ENCODE results near the gene MCTP1. TPM values are rescaled to one million over a fixed set of nuclear protein-coding genes. Genes with fewer than 3 reads are reported as not detected.

Gene MCTP1
- total RNA-seq, 1 donor from 2014 or later, result not detected

DNA sequence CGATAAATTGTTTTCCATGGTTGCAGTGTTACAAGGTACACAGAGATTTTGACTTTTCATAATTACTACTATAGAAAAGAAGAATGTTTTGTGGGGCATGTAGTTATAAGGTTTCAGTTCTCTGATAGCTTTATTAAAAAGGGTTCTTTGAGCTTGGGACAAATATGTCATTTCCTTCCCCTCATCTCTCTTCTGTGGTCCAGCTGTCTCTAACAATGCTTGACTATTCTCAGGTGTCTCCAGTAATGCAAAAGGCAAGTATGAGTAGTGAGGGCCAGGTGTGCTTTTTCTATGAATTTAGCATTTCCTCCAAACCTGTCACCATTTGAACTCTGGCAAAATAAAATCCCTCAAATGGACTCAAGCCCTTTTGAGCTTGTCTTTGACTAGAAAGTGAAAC lies 582.2 kb downstream of the MCTP1 start:
- DNase-seq (ENCODE audit: low spot score), result no peak
- intact Hi-C loops (cut with micrococcal nuclease), result loop anchor here (2.0 kb wide), 1 partner anchor 592 kb away; a partner anchor contains a TSS
- Mint-ChIP-seq H3K9me3 (no peaks in the 10 kb centered on the region), H3K27me3 (ENCODE audit: insufficient read depth) (no peaks in the 10 kb centered on the region), H3K4me3 (no peak overlapping the region), H3K27ac (no peak overlapping the region), H3K4me1 (ENCODE audit: low read depth) (peaks cover 15% of the 10 kb centered on the region), H3K36me3 (ENCODE audit: low read depth) (peaks cover 8% of the 10 kb centered on the region)

DNA sequence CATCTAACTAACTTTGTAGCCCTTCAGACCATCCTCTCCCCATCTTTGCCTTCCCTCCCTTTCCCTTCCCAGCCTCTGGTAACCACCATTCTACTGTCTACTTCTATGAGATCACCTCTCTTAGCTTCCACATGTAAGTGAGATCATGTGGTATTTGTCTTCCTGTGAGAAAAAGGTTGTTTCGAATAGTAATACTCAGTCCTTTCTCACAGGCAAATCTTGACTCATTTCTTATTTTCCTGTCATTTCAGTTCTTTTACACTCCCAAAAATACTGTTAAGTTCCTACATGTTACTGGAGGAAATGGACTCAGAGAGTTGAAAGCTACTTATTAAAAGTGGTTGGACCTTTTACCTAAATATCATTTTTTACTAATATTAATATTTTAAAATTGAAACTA lies 584.3 kb downstream of the MCTP1 start:
- intact Hi-C loops (cut with micrococcal nuclease), result loop anchor here (1.0 to 2.0 kb wide), 3 partner anchors 36 to 150 kb away; no protein-coding TSS in a partner anchor
- H3K4me3 Mint-ChIP-seq, result no peak overlapping the region
- H3K36me3 Mint-ChIP-seq (ENCODE audit: low read depth), result peaks cover 8% of the 10 kb centered on the region
- H3K27me3 Mint-ChIP-seq (ENCODE audit: insufficient read depth), result no peaks in the 10 kb centered on the region
- peaks cover 15% of the 10 kb centered on the region for H3K4me1 Mint-ChIP-seq (ENCODE audit: low read depth)
- no peak for DNase-seq (ENCODE audit: low spot score)
- H3K9me3 Mint-ChIP-seq, result no peaks in the 10 kb centered on the region
- peak overlapping the region; percentile 61 for H3K27ac Mint-ChIP-seq

DNA sequence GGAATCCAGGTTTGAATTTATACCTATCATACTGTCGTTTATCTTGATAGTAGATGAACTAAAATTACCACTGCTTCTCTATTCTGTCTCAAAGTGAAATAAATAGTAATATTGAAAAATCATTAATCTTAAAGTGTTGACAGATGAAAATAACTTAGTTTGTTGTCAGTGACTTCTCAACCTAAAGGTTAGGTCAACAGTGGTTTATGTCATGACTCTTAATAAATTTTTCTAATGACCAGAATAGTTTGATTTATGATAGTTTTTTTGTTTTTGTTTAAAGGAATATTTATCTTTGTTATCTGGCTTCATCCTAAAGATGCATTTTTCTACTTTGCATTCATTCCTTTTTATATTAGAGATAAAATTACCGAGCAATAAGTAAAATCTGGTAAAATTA lies 585.3 kb downstream of the MCTP1 start:
- no peaks in the 10 kb centered on the region for H3K9me3 Mint-ChIP-seq
- intact Hi-C loops (cut with micrococcal nuclease), result no loop called here
- H3K36me3 Mint-ChIP-seq (ENCODE audit: low read depth), result peaks cover 11% of the 10 kb centered on the region
- no peak overlapping the region for H3K4me3 Mint-ChIP-seq
- no peaks in the 10 kb centered on the region for H3K27me3 Mint-ChIP-seq (ENCODE audit: insufficient read depth)
- no peak for DNase-seq (ENCODE audit: low spot score)
- H3K4me1 Mint-ChIP-seq (ENCODE audit: low read depth), result peaks cover 15% of the 10 kb centered on the region
- H3K27ac Mint-ChIP-seq, result no peak overlapping the region

- intact Hi-C loops (cut with micrococcal nuclease), result no loop called here
- Mint-ChIP-seq H3K27me3 (ENCODE audit: insufficient read depth) (no peaks in the 10 kb centered on the region), H3K4me3 (no peak overlapping the region), H3K27ac (no peak overlapping the region), H3K36me3 (ENCODE audit: low read depth) (peaks cover 12% of the 10 kb centered on the region), H3K4me1 (ENCODE audit: low read depth) (peaks cover 18% of the 10 kb centered on the region), H3K9me3 (no peaks in the 10 kb centered on the region)
- DNase-seq (ENCODE audit: low spot score), result no peak
Observed at GRCh38 chr5:94698197-94698596, 586.7 kb downstream of the MCTP1 start.

DNA sequence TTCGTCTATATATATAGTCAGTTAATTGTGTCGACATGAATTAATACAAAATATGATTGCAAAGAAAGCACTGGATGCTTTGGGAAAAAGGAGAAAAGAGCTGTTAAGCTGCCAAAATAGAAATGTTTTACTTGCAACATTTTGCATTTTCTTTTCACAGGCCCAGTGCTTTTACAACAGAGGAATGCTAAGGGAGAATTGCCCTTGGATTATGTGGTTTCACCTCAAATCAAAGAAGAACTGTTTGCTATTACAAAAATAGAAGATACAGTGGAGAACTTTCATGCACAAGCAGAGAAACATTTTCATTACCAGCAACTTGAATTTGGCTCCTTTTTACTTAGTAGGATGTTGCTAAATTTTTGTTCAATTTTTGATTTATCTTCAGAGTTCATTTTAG lies 590.2 kb downstream of the MCTP1 start:
- no peaks in the 10 kb centered on the region for H3K27me3 Mint-ChIP-seq (ENCODE audit: insufficient read depth)
- H3K27ac Mint-ChIP-seq, result no peak overlapping the region
- peaks cover 20% of the 10 kb centered on the region for H3K36me3 Mint-ChIP-seq (ENCODE audit: low read depth)
- DNase-seq (ENCODE audit: low spot score), result no peak
- no peaks in the 10 kb centered on the region for H3K9me3 Mint-ChIP-seq
- no peak overlapping the region for H3K4me3 Mint-ChIP-seq
- intact Hi-C loops (cut with micrococcal nuclease), result loop anchor here (5.0 kb wide), 3 partner anchors 77 to 777 kb away; partner anchors contain the start of genes KIAA0825 and SLF1
- H3K4me1 Mint-ChIP-seq (ENCODE audit: low read depth), result peaks cover 6% of the 10 kb centered on the region

- DNase-seq (ENCODE audit: low spot score), result no peak
- H3K27ac Mint-ChIP-seq, result no peak overlapping the region
- no peaks in the 10 kb centered on the region for H3K9me3 Mint-ChIP-seq
- H3K36me3 Mint-ChIP-seq (ENCODE audit: low read depth), result peaks cover 24% of the 10 kb centered on the region
- H3K4me3 Mint-ChIP-seq, result no peak overlapping the region
- H3K4me1 Mint-ChIP-seq (ENCODE audit: low read depth), result peaks cover 6% of the 10 kb centered on the region
- H3K27me3 Mint-ChIP-seq (ENCODE audit: insufficient read depth), result no peaks in the 10 kb centered on the region
- intact Hi-C loops (cut with micrococcal nuclease), result loop anchor here (1.0 to 5.0 kb wide), 6 partner anchors 77 to 777 kb away; partner anchors contain the start of genes KIAA0825 and SLF1
Observed at GRCh38 chr5:94693845-94694370, 591.0 kb downstream of the MCTP1 start.

DNA sequence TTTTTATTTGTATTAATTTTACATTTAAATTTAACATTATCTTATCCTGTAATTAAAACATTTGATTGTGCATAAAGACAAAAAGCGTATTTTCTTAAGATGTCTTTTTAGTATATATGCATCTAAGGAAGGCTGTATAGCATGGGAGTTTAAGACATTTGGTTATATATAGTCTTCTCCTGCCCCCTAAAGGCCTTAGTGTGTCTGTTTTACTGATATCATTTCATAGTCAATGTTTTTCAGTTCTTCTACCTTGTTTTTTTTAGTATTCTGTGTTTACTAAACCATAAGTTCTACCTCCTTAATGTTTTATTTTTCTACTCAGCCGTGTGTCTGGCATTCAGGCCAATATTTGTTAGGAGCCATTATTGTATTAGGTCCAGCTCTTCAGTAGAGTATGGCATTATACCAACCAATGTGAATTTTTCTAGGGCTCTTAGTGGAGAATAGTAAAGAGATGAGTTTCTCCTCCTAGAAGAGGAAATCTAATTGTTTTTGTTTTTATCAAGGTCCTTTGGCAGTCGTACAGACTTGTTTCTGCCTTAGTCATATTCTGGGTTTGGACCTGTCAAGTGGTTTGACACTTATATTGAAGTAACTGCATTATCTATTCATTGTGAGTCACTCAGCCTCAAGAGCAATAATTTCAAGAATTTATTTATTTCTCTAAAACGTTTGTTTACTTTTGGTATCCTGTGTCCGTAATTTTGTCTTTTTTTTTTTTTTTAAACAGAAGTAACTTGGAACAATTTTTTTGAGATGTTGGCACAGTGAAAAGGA lies 591.7 kb downstream of the MCTP1 start:
- intact Hi-C loops (cut with micrococcal nuclease), result loop anchor here (1.0 to 5.0 kb wide), 6 partner anchors 76 to 776 kb away; partner anchors contain the start of genes KIAA0825 and SLF1
- no peaks in the 10 kb centered on the region for H3K9me3 Mint-ChIP-seq
- H3K27ac Mint-ChIP-seq, result no peak overlapping the region
- peaks cover 6% of the 10 kb centered on the region for H3K4me1 Mint-ChIP-seq (ENCODE audit: low read depth)
- peaks cover 27% of the 10 kb centered on the region for H3K36me3 Mint-ChIP-seq (ENCODE audit: low read depth)
- H3K4me3 Mint-ChIP-seq, result no peak overlapping the region
- no peaks in the 10 kb centered on the region for H3K27me3 Mint-ChIP-seq (ENCODE audit: insufficient read depth)
- no peak for DNase-seq (ENCODE audit: low spot score)

- H3K4me1 Mint-ChIP-seq (ENCODE audit: low read depth), result peaks cover 6% of the 10 kb centered on the region
- intact Hi-C loops (cut with micrococcal nuclease), result loop anchor here (5.0 kb wide), 3 partner anchors 75 to 775 kb away; partner anchors contain the start of genes KIAA0825 and SLF1
- no peaks in the 10 kb centered on the region for H3K27me3 Mint-ChIP-seq (ENCODE audit: insufficient read depth)
Observed at GRCh38 chr5:94692581-94692980, 592.3 kb downstream of the MCTP1 start.

DNA sequence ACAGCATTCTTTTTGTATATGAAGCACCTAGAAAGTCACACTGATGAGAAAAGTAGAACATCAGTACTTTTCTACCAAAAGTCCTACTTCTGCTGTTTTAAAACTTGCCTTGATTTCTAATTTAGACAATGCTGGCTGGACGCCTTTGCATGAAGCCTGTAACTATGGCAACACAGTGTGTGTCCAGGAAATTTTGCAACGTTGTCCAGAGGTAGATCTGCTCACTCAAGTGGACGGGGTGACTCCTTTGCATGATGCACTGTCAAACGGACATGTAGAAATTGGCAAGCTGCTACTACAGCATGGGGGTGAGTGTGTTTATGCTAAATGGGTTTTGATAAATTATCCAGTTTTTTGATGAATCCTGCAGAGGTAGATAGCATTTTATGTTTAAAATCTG lies 592.9 kb downstream of the MCTP1 start:
- Mint-ChIP-seq H3K9me3 (no peaks in the 10 kb centered on the region), H3K27me3 (ENCODE audit: insufficient read depth) (no peaks in the 10 kb centered on the region), H3K4me3 (no peak overlapping the region), H3K27ac (no peak overlapping the region), H3K36me3 (ENCODE audit: low read depth) (peaks cover 30% of the 10 kb centered on the region), H3K4me1 (ENCODE audit: low read depth) (peaks cover 6% of the 10 kb centered on the region)
- DNase-seq (ENCODE audit: low spot score), result no peak
- intact Hi-C loops (cut with micrococcal nuclease), result loop anchor here (5.0 kb wide), 3 partner anchors 75 to 775 kb away; partner anchors contain the start of genes KIAA0825 and SLF1

More at GRCh38 chr5:94692581-94692980, 592.3 kb downstream of the MCTP1 start:
- Mint-ChIP-seq H3K4me3 (no peak overlapping the region), H3K36me3 (ENCODE audit: low read depth) (peaks cover 27% of the 10 kb centered on the region), H3K27ac (no peak overlapping the region), H3K9me3 (no peaks in the 10 kb centered on the region)
- no peak for DNase-seq (ENCODE audit: low spot score)

DNA sequence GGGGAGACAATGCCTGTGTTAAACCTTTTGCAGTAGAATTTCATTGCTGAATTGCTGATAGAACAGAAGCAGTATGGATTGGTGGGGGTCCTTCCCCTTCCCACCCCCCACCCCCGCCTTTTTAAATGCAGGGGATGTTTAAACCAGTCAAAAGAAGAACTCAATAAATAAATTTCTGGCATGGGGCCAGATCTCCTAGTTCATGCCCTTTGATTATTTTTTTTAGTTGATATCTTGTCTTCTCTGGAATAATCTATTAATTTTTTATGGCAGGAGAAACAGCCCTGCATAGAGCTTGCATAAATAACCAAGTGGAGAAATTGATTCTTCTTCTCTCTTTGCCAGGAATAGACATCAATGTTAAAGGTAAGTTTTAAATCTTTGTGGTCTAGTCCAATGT lies 593.6 kb downstream of the MCTP1 start:
- DNase-seq (ENCODE audit: low spot score), result no peak
- no peak overlapping the region for H3K4me3 Mint-ChIP-seq
- peaks cover 6% of the 10 kb centered on the region for H3K4me1 Mint-ChIP-seq (ENCODE audit: low read depth)
- H3K27me3 Mint-ChIP-seq (ENCODE audit: insufficient read depth), result no peaks in the 10 kb centered on the region
- peaks cover 30% of the 10 kb centered on the region for H3K36me3 Mint-ChIP-seq (ENCODE audit: low read depth)
- no peaks in the 10 kb centered on the region for H3K9me3 Mint-ChIP-seq
- intact Hi-C loops (cut with micrococcal nuclease), result loop anchor here (5.0 kb wide), 3 partner anchors 74 to 774 kb away; partner anchors contain the start of genes KIAA0825 and SLF1
- no peak overlapping the region for H3K27ac Mint-ChIP-seq

DNA sequence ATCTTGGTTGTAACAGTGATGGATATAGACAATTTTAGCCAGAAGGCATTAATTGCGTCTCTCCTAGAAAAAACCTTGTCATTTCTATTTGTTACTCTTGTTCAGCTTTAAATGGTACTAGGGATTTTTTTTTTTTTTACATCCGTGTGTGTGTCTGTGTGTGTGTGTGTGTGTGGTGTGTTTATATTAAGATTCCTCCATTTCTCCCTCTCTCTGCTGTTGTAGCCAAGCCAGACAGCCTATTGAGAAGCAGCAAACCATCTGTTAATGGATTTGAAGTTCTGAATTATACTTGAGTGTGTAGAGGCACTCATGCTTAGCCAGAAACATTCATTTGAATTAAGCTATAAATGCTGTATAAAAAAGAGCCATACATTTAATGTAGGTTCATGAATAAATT lies 594.1 kb downstream of the MCTP1 start:
- Mint-ChIP-seq H3K9me3 (no peaks in the 10 kb centered on the region), H3K4me3 (no peak overlapping the region), H3K27ac (no peak overlapping the region), H3K36me3 (ENCODE audit: low read depth) (peaks cover 31% of the 10 kb centered on the region), H3K27me3 (ENCODE audit: insufficient read depth) (no peaks in the 10 kb centered on the region), H3K4me1 (ENCODE audit: low read depth) (peaks cover 6% of the 10 kb centered on the region)
- no peak for DNase-seq (ENCODE audit: low spot score)
- intact Hi-C loops (cut with micrococcal nuclease), result loop anchor here (5.0 kb wide), 3 partner anchors 73 to 773 kb away; partner anchors contain the start of genes KIAA0825 and SLF1

DNA sequence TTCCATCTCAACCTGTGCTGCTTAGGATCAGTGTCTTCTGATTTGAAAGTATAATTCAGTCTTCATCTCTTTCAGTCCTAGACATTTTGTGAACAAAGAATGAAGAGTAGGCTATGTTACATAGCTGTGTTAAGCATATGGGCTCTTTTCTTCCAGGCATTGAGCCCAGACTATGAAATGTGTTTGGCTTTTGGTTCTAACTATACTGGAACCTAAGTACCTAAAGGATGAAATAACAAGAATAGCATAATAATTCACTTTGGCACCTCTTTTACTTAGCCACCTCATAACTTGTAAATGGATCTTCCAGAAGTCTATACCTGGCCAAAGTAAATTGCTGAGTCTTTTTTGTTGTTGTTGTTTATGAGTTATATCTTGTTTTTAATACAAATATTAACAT lies 595.0 kb downstream of the MCTP1 start:
- DNase-seq (ENCODE audit: low spot score), result no peak
- H3K27me3 Mint-ChIP-seq (ENCODE audit: insufficient read depth), result no peaks in the 10 kb centered on the region
- no peak overlapping the region for H3K27ac Mint-ChIP-seq
- H3K36me3 Mint-ChIP-seq (ENCODE audit: low read depth), result peaks cover 28% of the 10 kb centered on the region
- H3K4me1 Mint-ChIP-seq (ENCODE audit: low read depth), result peaks cover 6% of the 10 kb centered on the region
- H3K4me3 Mint-ChIP-seq, result no peak overlapping the region
- no peaks in the 10 kb centered on the region for H3K9me3 Mint-ChIP-seq
- intact Hi-C loops (cut with micrococcal nuclease), result loop anchor here (5.0 kb wide), 3 partner anchors 73 to 773 kb away; partner anchors contain the start of genes KIAA0825 and SLF1

Data from activated T-helper 1 cell treated with anti-CD3 and anti-CD28 coated beads, Interleukin-12 subunit alpha, Interleukin-12 subunit beta, Interleukin-2, Interleukin-4 antibody, amounts not matched to agents 30 ng/mL and 10 ng/mL and 1 ng/mL, durations not matched to agents 14 hours and 24 hours and 36 hours (primary cell).